Liver (tissue), 9 donors: Measurements from ENCODE around the gene PEBP1. TPM values are rescaled to one million over a fixed set of nuclear protein-coding genes. Genes with fewer than 3 reads are reported as not detected.

ENCODE experiments used
- DNase-seq: peaks from one replicate; pipeline ENCODE4 v3.0.0-alpha.2; 2017; ENCODE audit warnings: low spot score
- H3K27ac ChIP-seq, 2 donors: one replicate each; pipeline ENCODE4 v1.7.0; 2013; ENCODE audit warnings: inconsistent platforms in 2 of 2, low read length in 2 of 2, control low read depth in 1 of 2, low read depth in 1 of 2, mild to moderate bottlenecking in 1 of 2
- H3K27me3 ChIP-seq, 4 donors: one replicate each; pipeline versions ENCODE4 v1.6.1 to v1.7.0; 2013; ENCODE audit warnings: low read length in 3 of 4, inconsistent platforms in 1 of 4, mild to moderate bottlenecking in 1 of 4, moderate library complexity in 1 of 4; ENCODE audit not compliant: control insufficient read depth in 4 of 4, insufficient read depth in 4 of 4
- H3K36me3 ChIP-seq, 4 donors: one replicate each; pipeline versions ENCODE4 v1.6.1 to v1.7.0; 2013; ENCODE audit warnings: low read length in 3 of 4, mild to moderate bottlenecking in 3 of 4, low read depth in 1 of 4, moderate library complexity in 1 of 4; ENCODE audit not compliant: control insufficient read depth in 4 of 4, insufficient read depth in 3 of 4
- H3K4me1 ChIP-seq, 4 donors: one replicate each; pipeline versions ENCODE4 v1.6.1 to v1.7.0; 2013; ENCODE audit warnings: low read length in 3 of 4, mild to moderate bottlenecking in 3 of 4, moderate library complexity in 1 of 4; ENCODE audit not compliant: control insufficient read depth in 4 of 4, insufficient read depth in 4 of 4
- H3K4me3 ChIP-seq, 3 donors: one replicate each; pipeline versions ENCODE4 v1.6.1 to v1.7.0; 2013; ENCODE audit warnings: low read length in 3 of 3, control low read depth in 1 of 3, low read depth in 1 of 3, mild to moderate bottlenecking in 1 of 3
- H3K9ac ChIP-seq, 2 donors: one replicate each; pipeline ENCODE4 v1.7.0; 2013; ENCODE audit warnings: low read length in 2 of 2, mild to moderate bottlenecking in 2 of 2, moderate library complexity in 2 of 2, control low read depth in 1 of 2, low read depth in 1 of 2
- H3K9me3 ChIP-seq, 4 donors: one replicate each; pipeline versions ENCODE4 v1.6.1 to v1.7.0; 2013; ENCODE audit warnings: low read length in 3 of 4; ENCODE audit not compliant: control insufficient read depth in 4 of 4
- EGR1 ChIP-seq, 2 donors: IDR thresholded peaks; 2 replicates each; pipeline ENCODE4 v1.6.1; 2016 to 2018; ENCODE audit warnings: antibody characterized with exemption in 2 of 2, low read depth in 2 of 2
- HNF4G ChIP-seq: IDR thresholded peaks from 2 replicates; pipeline ENCODE4 v1.6.1; 2016; ENCODE audit warnings: antibody characterized with exemption
- RXRA ChIP-seq, 2 donors: IDR thresholded peaks; 2 replicates each; pipeline ENCODE4 v1.6.1; 2017 to 2018; ENCODE audit warnings: antibody characterized with exemption in 2 of 2, mild to moderate bottlenecking in 1 of 2
- SP1 ChIP-seq: IDR thresholded peaks from 2 replicates; pipeline ENCODE4 v1.6.1; 2018; ENCODE audit warnings: antibody characterized with exemption, mild to moderate bottlenecking
- WGBS: extraction: QIAGEN DNeasy Blood & Tissue Kit; methylation state at CpG from one replicate; pipeline ENCODE4 v1.1.7; 2013; 5-methylcytosine and 5-hydroxymethylcytosine counted together
- polyA plus RNA-seq, 2 donors: library from polyadenylated mRNA; stranded (reverse) in 1 of 2; unstranded in 1 of 2; fragments of 200-250 nt in 1 of 2; fragments of >200 nt in 1 of 2; fragmentation: Nextera tagmentation in 1 of 2; extraction: Ambion mirVana in 1 of 2; gene quantifications; one replicate each; pipeline versions ENCODE4 v1.2.1 to v1.2.3, GENCODE V29; 2013 to 2015
- total RNA-seq, 2 donors: library from RNA; depleted of rRNA; stranded (reverse); fragments of >200 nt; gene quantifications; one replicate each; pipeline ENCODE4 v1.2.3, GENCODE V29; 2014
- TF ChIP-seq, protein P1 (sequence below): IDR thresholded peaks from 2 replicates; pipeline ENCODE4 v1.6.1; 2016; ENCODE audit warnings: antibody characterized with exemption
- TF ChIP-seq, protein P2 (sequence below): IDR thresholded peaks from 2 replicates; pipeline ENCODE4 v1.6.1; 2016; ENCODE audit warnings: antibody characterized with exemption
- TF ChIP-seq, protein P3 (sequence below): IDR thresholded peaks from 2 replicates; pipeline ENCODE4 v1.6.1; 2016; ENCODE audit warnings: antibody characterized with exemption
- TF ChIP-seq, protein P4 (sequence below): fragments of 150-350 bp; IDR thresholded peaks from 2 replicates; pipeline ENCODE4 v1.5.1; 2017; ENCODE audit warnings: improper control_type of control experiment, low read depth, low read length; ENCODE audit not compliant: missing input control
- donor health status: healthy.
- donor health status: healthy.
- donor health status: healthy.
- donor health status: healthy.
- donor health status: healthy.

Gene PEBP1
- total and polyA plus RNA-seq, 4 donors: 478 to 1,937 (median 635) TPM

DNA sequence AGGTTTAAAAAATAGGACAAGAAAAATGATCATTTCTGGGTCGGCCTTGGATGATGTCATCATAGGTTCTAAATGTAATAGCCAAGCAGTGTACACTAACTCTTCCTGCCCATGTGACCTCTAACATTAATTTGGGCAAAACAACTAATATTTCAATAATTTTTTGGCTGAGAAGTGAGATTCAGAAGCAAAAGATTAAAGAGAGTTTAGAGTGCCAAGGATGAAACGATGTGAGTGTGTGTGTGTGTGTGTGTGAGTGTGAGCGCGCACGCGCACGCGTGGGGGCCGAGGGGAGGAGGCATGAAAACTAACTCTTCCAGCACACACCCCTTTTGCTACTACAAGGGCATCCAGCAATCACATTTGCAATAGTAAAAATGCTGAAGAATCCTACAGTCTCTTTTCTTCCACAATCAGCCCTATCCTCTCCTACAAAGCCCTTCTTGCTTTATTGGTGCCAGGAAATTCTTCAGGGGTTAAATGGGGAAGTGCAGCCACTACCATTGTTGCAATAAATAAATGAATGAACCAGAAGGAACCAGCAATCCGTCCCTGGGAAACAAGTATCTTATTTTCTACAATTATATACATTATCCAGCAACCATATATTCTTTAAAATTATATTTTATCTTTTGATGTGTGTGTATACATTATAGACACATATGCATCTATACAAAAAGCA, 52.9 kb downstream of the PEBP1 start:
- DNase-seq: no peak
- no peaks in the 10 kb centered on the region for H3K9me3 ChIP-seq
- H3K4me3 ChIP-seq: no peak overlapping the region
- no peaks in the 10 kb centered on the region for H3K27me3 ChIP-seq
- WGBS: 78% methylated on average over 10 of the region's 10 CpGs
- peaks cover 0 to 9% (median 1%) of the 10 kb centered on the region in 4 donors for H3K36me3 ChIP-seq
- H3K27ac ChIP-seq: no peak overlapping the region
- no peak overlapping the region for H3K9ac ChIP-seq
- H3K4me1 ChIP-seq: peaks cover 0 to 2% (median 0%) of the 10 kb centered on the region in 4 donors
- TF ChIP-seq RXRA (IDR thresholded peaks at IDR 0.05) (no peak), EGR1 (IDR thresholded peaks at IDR 0.05; ENCODE audit: low read depth in 2 of 2) (no peak), HNF4G (no peak), SP1 (no peak)
- TF ChIP-seq, protein P1, sequence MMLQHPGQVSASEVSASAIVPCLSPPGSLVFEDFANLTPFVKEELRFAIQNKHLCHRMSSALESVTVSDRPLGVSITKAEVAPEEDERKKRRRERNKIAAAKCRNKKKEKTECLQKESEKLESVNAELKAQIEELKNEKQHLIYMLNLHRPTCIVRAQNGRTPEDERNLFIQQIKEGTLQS: no peak
- TF ChIP-seq, protein P2, sequence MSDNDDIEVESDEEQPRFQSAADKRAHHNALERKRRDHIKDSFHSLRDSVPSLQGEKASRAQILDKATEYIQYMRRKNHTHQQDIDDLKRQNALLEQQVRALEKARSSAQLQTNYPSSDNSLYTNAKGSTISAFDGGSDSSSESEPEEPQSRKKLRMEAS: no peak

DNA sequence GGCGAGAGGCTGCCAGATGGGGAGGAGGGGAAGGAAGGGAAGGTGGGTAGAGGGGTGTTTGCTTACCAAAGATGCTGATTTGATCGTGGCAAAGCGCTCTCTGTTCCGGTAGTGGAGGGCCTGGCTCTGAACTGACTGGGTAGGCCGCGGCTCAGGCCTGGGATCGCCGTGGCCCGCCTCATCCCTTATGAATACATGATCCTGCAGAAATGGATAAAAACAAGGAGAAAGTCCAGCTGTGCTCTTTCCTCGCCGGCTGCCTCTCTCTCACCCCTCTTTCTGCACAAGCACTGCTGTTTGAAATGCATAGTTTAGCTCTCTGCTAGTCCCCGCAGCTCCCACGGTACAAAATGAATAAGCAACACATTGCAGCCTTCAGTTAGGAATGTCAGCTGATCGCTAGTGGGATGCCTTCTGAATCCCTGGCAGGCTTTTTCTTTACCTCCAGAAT, 53.8 kb downstream of the PEBP1 start:
- WGBS: 79% methylated on average over 14 of the region's 14 CpGs
- DNase-seq: no peak
- Histone ChIP-seq H3K9ac (no peak overlapping the region), H3K27ac (no peak overlapping the region), H3K4me1 (no peaks in the 10 kb centered on the region), H3K27me3 (no peaks in the 10 kb centered on the region), H3K9me3 (no peaks in the 10 kb centered on the region), H3K4me3 (no peak overlapping the region), H3K36me3 (peaks cover 0 to 9% (median 2%) of the 10 kb centered on the region in 4 donors)
- TF ChIP-seq, protein P3, sequence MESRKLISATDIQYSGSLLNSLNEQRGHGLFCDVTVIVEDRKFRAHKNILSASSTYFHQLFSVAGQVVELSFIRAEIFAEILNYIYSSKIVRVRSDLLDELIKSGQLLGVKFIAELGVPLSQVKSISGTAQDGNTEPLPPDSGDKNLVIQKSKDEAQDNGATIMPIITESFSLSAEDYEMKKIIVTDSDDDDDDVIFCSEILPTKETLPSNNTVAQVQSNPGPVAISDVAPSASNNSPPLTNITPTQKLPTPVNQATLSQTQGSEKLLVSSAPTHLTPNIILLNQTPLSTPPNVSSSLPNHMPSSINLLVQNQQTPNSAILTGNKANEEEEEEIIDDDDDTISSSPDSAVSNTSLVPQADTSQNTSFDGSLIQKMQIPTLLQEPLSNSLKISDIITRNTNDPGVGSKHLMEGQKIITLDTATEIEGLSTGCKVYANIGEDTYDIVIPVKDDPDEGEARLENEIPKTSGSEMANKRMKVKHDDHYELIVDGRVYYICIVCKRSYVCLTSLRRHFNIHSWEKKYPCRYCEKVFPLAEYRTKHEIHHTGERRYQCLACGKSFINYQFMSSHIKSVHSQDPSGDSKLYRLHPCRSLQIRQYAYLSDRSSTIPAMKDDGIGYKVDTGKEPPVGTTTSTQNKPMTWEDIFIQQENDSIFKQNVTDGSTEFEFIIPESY: no peak
- no peak for TF ChIP-seq HNF4G
- no peak for TF ChIP-seq RXRA (IDR thresholded peaks at IDR 0.05)

DNA sequence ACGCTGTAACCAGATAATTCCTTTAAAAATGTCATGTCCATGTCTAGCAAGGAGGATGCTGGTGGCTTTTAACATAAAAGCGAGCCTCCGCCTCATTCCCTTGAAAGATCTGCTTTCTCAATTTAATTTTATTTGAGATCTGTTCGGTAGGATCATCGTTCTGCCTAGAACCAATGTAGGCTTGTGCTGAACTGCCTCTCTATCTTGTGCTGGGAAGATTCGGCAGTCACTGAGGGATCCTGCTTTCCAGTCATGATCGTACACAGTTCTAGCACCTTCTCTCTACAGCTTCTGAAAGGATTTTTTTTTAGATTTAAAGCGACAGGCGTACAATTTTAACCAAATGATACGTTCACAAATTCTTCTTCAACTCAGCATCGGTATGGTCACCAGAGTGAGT, 54.3 kb downstream of the PEBP1 start:
- H3K9ac ChIP-seq: no peak overlapping the region
- no peaks in the 10 kb centered on the region for H3K4me1 ChIP-seq
- no peak overlapping the region for H3K4me3 ChIP-seq
- DNase-seq: no peak
- TF ChIP-seq, protein P4, sequence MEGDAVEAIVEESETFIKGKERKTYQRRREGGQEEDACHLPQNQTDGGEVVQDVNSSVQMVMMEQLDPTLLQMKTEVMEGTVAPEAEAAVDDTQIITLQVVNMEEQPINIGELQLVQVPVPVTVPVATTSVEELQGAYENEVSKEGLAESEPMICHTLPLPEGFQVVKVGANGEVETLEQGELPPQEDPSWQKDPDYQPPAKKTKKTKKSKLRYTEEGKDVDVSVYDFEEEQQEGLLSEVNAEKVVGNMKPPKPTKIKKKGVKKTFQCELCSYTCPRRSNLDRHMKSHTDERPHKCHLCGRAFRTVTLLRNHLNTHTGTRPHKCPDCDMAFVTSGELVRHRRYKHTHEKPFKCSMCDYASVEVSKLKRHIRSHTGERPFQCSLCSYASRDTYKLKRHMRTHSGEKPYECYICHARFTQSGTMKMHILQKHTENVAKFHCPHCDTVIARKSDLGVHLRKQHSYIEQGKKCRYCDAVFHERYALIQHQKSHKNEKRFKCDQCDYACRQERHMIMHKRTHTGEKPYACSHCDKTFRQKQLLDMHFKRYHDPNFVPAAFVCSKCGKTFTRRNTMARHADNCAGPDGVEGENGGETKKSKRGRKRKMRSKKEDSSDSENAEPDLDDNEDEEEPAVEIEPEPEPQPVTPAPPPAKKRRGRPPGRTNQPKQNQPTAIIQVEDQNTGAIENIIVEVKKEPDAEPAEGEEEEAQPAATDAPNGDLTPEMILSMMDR: no peak
- TF ChIP-seq, protein P2: no peak
- TF ChIP-seq, protein P1: no peak
- WGBS: 79% methylated on average over 11 of the region's 11 CpGs
- H3K27ac ChIP-seq: no peak overlapping the region
- no peaks in the 10 kb centered on the region for H3K9me3 ChIP-seq
- H3K36me3 ChIP-seq: peaks cover 0 to 9% (median 2%) of the 10 kb centered on the region in 4 donors
- H3K27me3 ChIP-seq: no peaks in the 10 kb centered on the region
